Body of pancreas (tissue), 4 donors: Measurements from ENCODE around the gene PHYKPL.

Experiments used
- POLR2A ChIP-seq, 3 donors: fragments of 450-650 bp; IDR thresholded peaks; one replicate each; pipeline ENCODE4 v1.6.1; 2016; ENCODE audit warnings: antibody characterized with exemption in 3 of 3, mild to moderate bottlenecking in 2 of 3
- TF ChIP-seq, protein P1 (sequence below), 7 experiments: fragments of 450-650 bp in 4 of 7; fragments of 200-600 bp in 3 of 7; sonication (generic) in 3 of 7; IDR thresholded peaks; one replicate each; pipeline ENCODE4 v1.5.1; 2016 to 2019; ENCODE audit warnings: antibody characterized with exemption in 7 of 7

DNA sequence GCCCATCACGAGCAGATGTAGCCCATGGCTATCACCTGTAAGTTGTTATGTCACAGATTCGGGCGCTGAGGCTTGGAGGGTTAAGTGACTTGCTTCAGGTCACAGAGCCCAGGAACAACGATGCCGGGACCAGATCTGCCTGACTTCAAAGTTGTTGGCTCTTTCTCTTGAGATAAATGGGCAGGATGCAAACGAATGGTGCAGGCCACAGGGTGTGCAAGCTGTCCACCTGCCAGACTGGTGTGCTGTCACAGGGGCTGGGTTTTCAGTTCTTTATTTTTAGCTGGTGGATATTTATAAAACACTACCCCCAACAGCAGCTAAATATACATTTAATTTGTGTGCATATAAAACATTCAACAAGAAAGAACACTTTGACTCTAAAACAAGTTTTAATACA is 17.7 kb upstream of the PHYKPL start:
- TF ChIP-seq, protein P1, sequence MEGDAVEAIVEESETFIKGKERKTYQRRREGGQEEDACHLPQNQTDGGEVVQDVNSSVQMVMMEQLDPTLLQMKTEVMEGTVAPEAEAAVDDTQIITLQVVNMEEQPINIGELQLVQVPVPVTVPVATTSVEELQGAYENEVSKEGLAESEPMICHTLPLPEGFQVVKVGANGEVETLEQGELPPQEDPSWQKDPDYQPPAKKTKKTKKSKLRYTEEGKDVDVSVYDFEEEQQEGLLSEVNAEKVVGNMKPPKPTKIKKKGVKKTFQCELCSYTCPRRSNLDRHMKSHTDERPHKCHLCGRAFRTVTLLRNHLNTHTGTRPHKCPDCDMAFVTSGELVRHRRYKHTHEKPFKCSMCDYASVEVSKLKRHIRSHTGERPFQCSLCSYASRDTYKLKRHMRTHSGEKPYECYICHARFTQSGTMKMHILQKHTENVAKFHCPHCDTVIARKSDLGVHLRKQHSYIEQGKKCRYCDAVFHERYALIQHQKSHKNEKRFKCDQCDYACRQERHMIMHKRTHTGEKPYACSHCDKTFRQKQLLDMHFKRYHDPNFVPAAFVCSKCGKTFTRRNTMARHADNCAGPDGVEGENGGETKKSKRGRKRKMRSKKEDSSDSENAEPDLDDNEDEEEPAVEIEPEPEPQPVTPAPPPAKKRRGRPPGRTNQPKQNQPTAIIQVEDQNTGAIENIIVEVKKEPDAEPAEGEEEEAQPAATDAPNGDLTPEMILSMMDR (IDR thresholded peaks at IDR 0.05): no peak
- TF ChIP-seq POLR2A (IDR thresholded peaks at IDR 0.05): no peak
